Fibroblast of the aortic adventitia (primary cell): ENCODE results near the gene MCM3. TPM values are rescaled to one million over a fixed set of nuclear protein-coding genes. Genes with fewer than 3 reads are reported as not detected.

Experiments
- DNase-seq: peaks from one replicate; pipeline ENCODE4 v3.0.0-alpha.2; 2010; ENCODE audit warnings: low read depth
- H3K4me3 ChIP-seq: 2 replicates; pipeline ENCODE4 v1.5.1; 2011; ENCODE audit warnings: low read depth, mild to moderate bottlenecking, control low read depth, low read length, moderate library complexity
- CTCF ChIP-seq: IDR thresholded peaks from 2 replicates; pipeline ENCODE4 v1.5.1; 2011; ENCODE audit warnings: mild to moderate bottlenecking, low read length, control low read depth, inconsistent platforms; ENCODE audit not compliant: insufficient read depth
- total RNA-seq: library from RNA; depleted of rRNA; stranded (reverse); fragments of >200 nt; gene quantifications from 2 replicates; pipeline ENCODE4 v1.2.3, GENCODE V29; 2012; ENCODE audit warnings: low replicate concordance

MCM3 gene
- total RNA-seq, 1 donor, result 85.7 TPM

GRCh38 chr6:52312461-52312860, 27.9 kb upstream of the MCM3 start:
- no peak for DNase-seq
- no peak overlapping the region for H3K4me3 ChIP-seq
- no peak for TF ChIP-seq CTCF

- TF ChIP-seq CTCF, result no peak
- DNase-seq, result no peak
- H3K4me3 ChIP-seq, result no peak overlapping the region
Observed at GRCh38 chr6:52310932-52311331, 26.4 kb upstream of the MCM3 start.

GRCh38 chr6:52307900-52308372, 23.4 kb upstream of the MCM3 start:
- DNase-seq, result no peak
- TF ChIP-seq CTCF, result no peak
- H3K4me3 ChIP-seq, result no peak overlapping the region

- TF ChIP-seq CTCF, result no peak
- H3K4me3 ChIP-seq, result no peak overlapping the region
- no peak for DNase-seq
Observed at GRCh38 chr6:52306972-52307870, 22.7 kb upstream of the MCM3 start.

- H3K4me3 ChIP-seq, result no peak overlapping the region
- DNase-seq, result no peak
- TF ChIP-seq CTCF, result no peak
Observed at GRCh38 chr6:52305948-52306767, 21.6 kb upstream of the MCM3 start.

- peak; percentile 15 for DNase-seq
- no peak for TF ChIP-seq CTCF
- H3K4me3 ChIP-seq, result no peak overlapping the region
Observed at GRCh38 chr6:52305411-52305810, 20.9 kb upstream of the MCM3 start.
